Upper lobe of right lung (tissue), 1 donor: ENCODE data around the gene MEIS1. TPM values are rescaled to one million over a fixed set of nuclear protein-coding genes. Genes with fewer than 3 reads are reported as not detected.

ENCODE experiments used
- ATAC-seq: fragments of 200-7000 bp; cut with Tn5 transposase; one replicate; pipeline ENCODE4 v1.9.1; 2020; ENCODE audit warnings: mild to moderate bottlenecking, moderate library complexity
- DNase-seq: peaks from one replicate; pipeline ENCODE4 v3.0.0-alpha.2; 2020
- H3K27ac ChIP-seq: fragments of 200-600 bp; one replicate; pipeline ENCODE4 v1.8.0; 2022
- H3K27me3 ChIP-seq: fragments of 200-600 bp; one replicate; pipeline ENCODE4 v1.8.0; 2022; ENCODE audit warnings: mild to moderate bottlenecking
- H3K36me3 ChIP-seq: fragments of 200-600 bp; one replicate; pipeline ENCODE4 v1.8.0; 2022
- H3K4me1 ChIP-seq: fragments of 200-600 bp; one replicate; pipeline ENCODE4 v1.8.0; 2022
- H3K4me3 ChIP-seq: fragments of 200-600 bp; one replicate; pipeline ENCODE4 v1.8.0; 2022; ENCODE audit warnings: mild to moderate bottlenecking
- H3K9me3 ChIP-seq: fragments of 200-600 bp; one replicate; pipeline ENCODE4 v1.8.0; 2022
- intact Hi-C: fragments of 100-400 bp; cut with DNase I; formaldehyde crosslinking; loops from one replicate; pipeline ENCODE4 v1.11.0; 2022
- total RNA-seq: library from RNA; stranded (reverse); fragmentation: NEBNext Ultra II Directional; extraction: Animal tissue kit (Norgen Biotek cat#: 25700); gene quantifications from one replicate; pipeline ENCODE4 v1.2.1, GENCODE V29; 2021
- TF ChIP-seq, protein P1 (sequence below): fragments of 200-600 bp; IDR thresholded peaks from one replicate; pipeline ENCODE4 v1.8.0; 2022; ENCODE audit warnings: antibody characterized with exemption
- donor health status: DM: no; HTN: yes; CAD: no; lungs with severe emphysema.

The MEIS1 gene
- total RNA-seq, 1 donor from 2014 or later = 48.0 TPM

DNA sequence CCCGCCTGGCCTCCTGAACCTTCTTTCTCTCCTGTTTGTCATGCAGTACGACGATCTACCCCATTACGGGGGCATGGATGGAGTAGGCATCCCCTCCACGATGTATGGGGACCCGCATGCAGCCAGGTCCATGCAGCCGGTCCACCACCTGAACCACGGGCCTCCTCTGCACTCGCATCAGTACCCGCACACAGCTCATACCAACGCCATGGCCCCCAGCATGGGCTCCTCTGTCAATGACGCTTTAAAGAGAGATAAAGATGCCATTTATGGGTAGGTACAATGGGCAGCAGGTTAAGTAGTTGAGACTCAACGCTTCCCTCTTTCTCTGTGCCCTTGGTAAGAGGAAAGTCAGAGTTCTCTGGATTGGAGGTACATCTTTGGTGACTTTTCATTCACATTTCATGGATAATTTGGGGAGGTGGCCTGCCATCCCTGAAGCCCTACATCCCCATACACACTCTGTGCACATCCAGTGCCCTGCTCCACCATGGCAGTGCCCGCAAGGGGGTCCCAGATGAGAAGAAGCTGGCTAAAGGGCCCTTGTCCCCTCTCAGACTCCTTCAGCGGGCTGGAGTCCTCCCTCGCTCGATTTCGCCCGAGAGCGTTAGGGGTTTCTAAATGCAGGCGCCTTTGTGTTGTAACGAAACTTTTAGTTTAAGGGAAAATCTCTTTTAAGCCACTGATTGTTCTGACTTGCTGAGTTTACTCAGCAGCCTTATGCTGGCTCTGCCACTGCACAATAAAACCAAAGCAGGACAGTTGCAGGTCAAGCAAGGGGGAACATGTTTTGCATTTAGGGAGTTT lies 3.0 kb downstream of the MEIS1 start:
- H3K27me3 ChIP-seq = peaks cover 32% of the 10 kb centered on the region
- DNase-seq (no peak), ATAC-seq (no peak)
- H3K36me3 ChIP-seq = peaks cover 7% of the 10 kb centered on the region
- H3K27ac ChIP-seq = peak overlapping the region; percentile 93
- no peaks in the 10 kb centered on the region for H3K9me3 ChIP-seq
- intact Hi-C loops = loop anchor here (5.0 kb wide), 1 partner anchor 139 kb away; no protein-coding TSS in a partner anchor
- peaks cover 4% of the 10 kb centered on the region for H3K4me1 ChIP-seq
- TF ChIP-seq, protein P1, sequence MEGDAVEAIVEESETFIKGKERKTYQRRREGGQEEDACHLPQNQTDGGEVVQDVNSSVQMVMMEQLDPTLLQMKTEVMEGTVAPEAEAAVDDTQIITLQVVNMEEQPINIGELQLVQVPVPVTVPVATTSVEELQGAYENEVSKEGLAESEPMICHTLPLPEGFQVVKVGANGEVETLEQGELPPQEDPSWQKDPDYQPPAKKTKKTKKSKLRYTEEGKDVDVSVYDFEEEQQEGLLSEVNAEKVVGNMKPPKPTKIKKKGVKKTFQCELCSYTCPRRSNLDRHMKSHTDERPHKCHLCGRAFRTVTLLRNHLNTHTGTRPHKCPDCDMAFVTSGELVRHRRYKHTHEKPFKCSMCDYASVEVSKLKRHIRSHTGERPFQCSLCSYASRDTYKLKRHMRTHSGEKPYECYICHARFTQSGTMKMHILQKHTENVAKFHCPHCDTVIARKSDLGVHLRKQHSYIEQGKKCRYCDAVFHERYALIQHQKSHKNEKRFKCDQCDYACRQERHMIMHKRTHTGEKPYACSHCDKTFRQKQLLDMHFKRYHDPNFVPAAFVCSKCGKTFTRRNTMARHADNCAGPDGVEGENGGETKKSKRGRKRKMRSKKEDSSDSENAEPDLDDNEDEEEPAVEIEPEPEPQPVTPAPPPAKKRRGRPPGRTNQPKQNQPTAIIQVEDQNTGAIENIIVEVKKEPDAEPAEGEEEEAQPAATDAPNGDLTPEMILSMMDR = no peak
- peak overlapping the region; percentile 67 for H3K4me3 ChIP-seq

DNA sequence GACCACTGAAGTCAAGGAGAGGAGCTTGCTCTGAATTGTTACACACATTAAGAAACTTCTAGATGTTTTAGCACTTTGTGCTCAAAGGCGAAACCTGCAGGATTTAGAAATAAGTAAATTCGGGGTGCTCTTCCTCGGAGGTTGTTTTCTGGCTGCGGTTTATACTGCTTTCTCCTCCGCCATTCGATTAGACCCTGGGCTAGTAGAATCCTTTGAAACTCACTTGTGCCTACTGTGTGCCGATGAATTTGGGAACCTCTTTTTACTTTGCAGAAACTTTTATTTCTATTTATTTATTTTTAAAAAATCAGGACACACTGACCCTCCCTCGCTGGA lies 3.5 kb downstream of the MEIS1 start:
- intact Hi-C loops = loop anchor here (5.0 kb wide), 1 partner anchor 139 kb away; no protein-coding TSS in a partner anchor
- TF ChIP-seq, protein P1 = no peak

GRCh38 chr2:66438891-66439811 lies 4.2 kb downstream of the MEIS1 start:
- DNase-seq = no peak

More for the DNA sequence above, 3.5 kb downstream of the MEIS1 start:
- Histone ChIP-seq H3K27me3 (peaks cover 32% of the 10 kb centered on the region), H3K27ac (peak overlapping the region; percentile 93), H3K36me3 (peaks cover 8% of the 10 kb centered on the region), H3K4me1 (peaks cover 4% of the 10 kb centered on the region), H3K9me3 (no peaks in the 10 kb centered on the region), H3K4me3 (peak overlapping the region; percentile 67)
- ATAC-seq (no peak), DNase-seq (no peak)

GRCh38 chr2:66439812-66440542 lies 5.1 kb downstream of the MEIS1 start:
- H3K9me3 ChIP-seq = no peaks in the 10 kb centered on the region
- intact Hi-C loops = loop anchor here (5.0 to 10.0 kb wide), 2 partner anchors 137 to 255 kb away; no protein-coding TSS in a partner anchor
- H3K4me1 ChIP-seq = no peaks in the 10 kb centered on the region
- TF ChIP-seq, protein P1 = no peak
- peak overlapping the region; percentile 93 for H3K27ac ChIP-seq
- peaks cover 33% of the 10 kb centered on the region for H3K27me3 ChIP-seq
- peaks cover 8% of the 10 kb centered on the region for H3K36me3 ChIP-seq
- H3K4me3 ChIP-seq = peak overlapping the region; percentile 67
- ATAC-seq (no peak), DNase-seq (no peak)

More at GRCh38 chr2:66438891-66439811, 4.2 kb downstream of the MEIS1 start:
- no peaks in the 10 kb centered on the region for H3K9me3 ChIP-seq
- H3K27ac ChIP-seq = peak overlapping the region; percentile 93
- peaks cover 32% of the 10 kb centered on the region for H3K27me3 ChIP-seq
- H3K4me1 ChIP-seq = no peaks in the 10 kb centered on the region
- no peak for ATAC-seq
- intact Hi-C loops = loop anchor here (5.0 kb wide), 1 partner anchor 138 kb away; no protein-coding TSS in a partner anchor
- H3K4me3 ChIP-seq = peak overlapping the region; percentile 67
- H3K36me3 ChIP-seq = peaks cover 8% of the 10 kb centered on the region
- TF ChIP-seq, protein P1 = no peak
